GM21423 (cell line): ENCODE results near the gene ZNF804B.

Experiments used
- ATAC-seq: cut with Tn5 transposase; IDR thresholded peaks from one replicate; pipeline ENCODE4 v1.9.1; 2021; ENCODE audit warnings: mild to moderate bottlenecking, moderate library complexity; ENCODE audit not compliant: unreplicated experiment

ZNF804B gene

GRCh38 chr7:88965371-88965770 is 205.9 kb downstream of the ZNF804B start:
- ATAC-seq = no peak

- ATAC-seq = no peak
Measured at GRCh38 chr7:88967432-88967831, 207.9 kb downstream of the ZNF804B start.

GRCh38 chr7:88969167-88969566 is 209.7 kb downstream of the ZNF804B start:
- no peak for ATAC-seq

GRCh38 chr7:88985295-88985694 is 225.8 kb downstream of the ZNF804B start:
- ATAC-seq = no peak

- ATAC-seq = no peak
Measured at GRCh38 chr7:89001306-89001705, 241.8 kb downstream of the ZNF804B start.

GRCh38 chr7:89002981-89003956 is 243.8 kb downstream of the ZNF804B start:
- ATAC-seq = peak; percentile 77

- no peak for ATAC-seq
Measured at GRCh38 chr7:89012016-89012415, 252.5 kb downstream of the ZNF804B start.

GRCh38 chr7:89017695-89018094 is 258.2 kb downstream of the ZNF804B start:
- no peak for ATAC-seq

- ATAC-seq = no peak
Measured at GRCh38 chr7:89021741-89022140, 262.2 kb downstream of the ZNF804B start.

GRCh38 chr7:89023206-89023605 is 263.7 kb downstream of the ZNF804B start:
- ATAC-seq = no peak

GRCh38 chr7:89023877-89024276 is 264.4 kb downstream of the ZNF804B start:
- ATAC-seq = no peak

GRCh38 chr7:89027781-89028180 is 268.3 kb downstream of the ZNF804B start:
- no peak for ATAC-seq

GRCh38 chr7:89028319-89028718 is 268.8 kb downstream of the ZNF804B start:
- no peak for ATAC-seq

GRCh38 chr7:89029864-89030263 is 270.4 kb downstream of the ZNF804B start:
- ATAC-seq = no peak

GRCh38 chr7:89041240-89041639 is 281.7 kb downstream of the ZNF804B start:
- no peak for ATAC-seq

GRCh38 chr7:89042940-89043339 is 283.4 kb downstream of the ZNF804B start:
- ATAC-seq = no peak

GRCh38 chr7:89049043-89049442 is 289.5 kb downstream of the ZNF804B start:
- no peak for ATAC-seq

GRCh38 chr7:89053130-89053529 is 293.6 kb downstream of the ZNF804B start:
- no peak for ATAC-seq

- no peak for ATAC-seq
Measured at GRCh38 chr7:89054361-89054760, 294.9 kb downstream of the ZNF804B start.

GRCh38 chr7:89060234-89060633 is 300.7 kb downstream of the ZNF804B start:
- ATAC-seq = no peak

- no peak for ATAC-seq
Measured at GRCh38 chr7:89064831-89065230, 305.3 kb downstream of the ZNF804B start.

- no peak for ATAC-seq
Measured at GRCh38 chr7:89067048-89067447, 307.5 kb downstream of the ZNF804B start.

GRCh38 chr7:89072081-89072480 is 312.6 kb downstream of the ZNF804B start:
- no peak for ATAC-seq
